IMR-90 (cell line): ENCODE measurements around the gene MIPEP. TPM values are rescaled to one million over a fixed set of nuclear protein-coding genes. Genes with fewer than 3 reads are reported as not detected.

ENCODE experiments used
- ATAC-seq: fragments of 200-7000 bp; cut with Tn5 transposase; 2 replicates; pipeline ENCODE4 v1.9.1; 2020; ENCODE audit warnings: low read depth, mild to moderate bottlenecking, moderate library complexity
- BruUV-seq: library from RNA; stranded (reverse); fragments of 400-500 nt; replicated peaks from 2 replicates; lab custom pipeline; 2021; lab: Mats Ljungman, UMichigan
- CTCF ChIA-PET: fragments of 300-600 bp; formaldehyde crosslinking; extraction: SDS; loops from one replicate; lab custom pipeline; 2021; ENCODE audit warnings: antibody characterized with exemption; lab: Yijun Ruan, JAX
- POLR2A ChIA-PET: fragments of 300-600 bp; sonication (Branson Sonifier 250); formaldehyde crosslinking; loops from one replicate; lab custom pipeline; 2022; ENCODE audit warnings: antibody characterized with exemption; ENCODE audit not compliant: unreplicated experiment; lab: Charles Lee
- DNase-seq: peaks from one replicate; pipeline ENCODE4 v3.0.0; 2013
- H2AFZ ChIP-seq: replicated peaks from 2 replicates; pipeline ENCODE3; 2013; ENCODE audit warnings: low read length, mild to moderate bottlenecking; ENCODE audit not compliant: poor library complexity
- H2AK5ac ChIP-seq: 2 replicates; pipeline ENCODE4 v1.6.1; 2013; ENCODE audit warnings: low read depth, low read length, inconsistent platforms
- H2AK9ac ChIP-seq: replicated peaks from 2 replicates; pipeline ENCODE3; 2013; ENCODE audit warnings: mild to moderate bottlenecking, low read depth, low read length, moderate library complexity; ENCODE audit not compliant: poor library complexity
- H2BK120ac ChIP-seq: 2 replicates; pipeline ENCODE4 v1.6.1; 2013; ENCODE audit warnings: low read depth, low read length, inconsistent platforms
- H2BK15ac ChIP-seq: 3 replicates; pipeline ENCODE4 v1.6.1; 2013; ENCODE audit warnings: low read depth, low read length, inconsistent platforms
- H2BK20ac ChIP-seq: 2 replicates; pipeline ENCODE4 v1.6.1; 2013; ENCODE audit warnings: low read depth, mild to moderate bottlenecking, inconsistent platforms, low read length, moderate library complexity
- H2BK5ac ChIP-seq: 2 replicates; pipeline ENCODE4 v1.6.1; 2013; ENCODE audit warnings: mild to moderate bottlenecking, low read depth, low read length, inconsistent platforms; ENCODE audit not compliant: poor library complexity, severe bottlenecking
- H3K14ac ChIP-seq: replicated peaks from 2 replicates; pipeline ENCODE4 v1.6.1; 2013; ENCODE audit warnings: low read depth, low read length, inconsistent platforms
- H3K18ac ChIP-seq: 2 replicates; pipeline ENCODE4 v1.6.1; 2013; ENCODE audit warnings: low read depth, low read length, control low read depth
- H3K23ac ChIP-seq: 2 replicates; pipeline ENCODE4 v1.6.1; 2013; ENCODE audit warnings: low read depth, low read length, inconsistent platforms
- H3K27ac ChIP-seq: 2 replicates; pipeline ENCODE4 v1.5.1; 2013; ENCODE audit warnings: mild to moderate bottlenecking, control low read depth, low read length; ENCODE audit not compliant: insufficient read depth
- H3K27me3 ChIP-seq: 2 replicates; pipeline ENCODE4 v1.6.1; 2013; ENCODE audit warnings: low read length; ENCODE audit not compliant: control insufficient read depth, insufficient read depth
- H3K36me3 ChIP-seq: 2 replicates; pipeline ENCODE4 v1.6.1; 2013; ENCODE audit warnings: low read length, mixed read lengths; ENCODE audit not compliant: control insufficient read depth, insufficient read depth
- H3K4ac ChIP-seq: 2 replicates; pipeline ENCODE4 v1.6.1; 2013; ENCODE audit warnings: low read depth, low read length, inconsistent platforms
- H3K4me1 ChIP-seq: 2 replicates; pipeline ENCODE4 v1.6.1; 2013; ENCODE audit warnings: low read length, mixed read lengths; ENCODE audit not compliant: control insufficient read depth, insufficient read depth
- H3K4me2 ChIP-seq: 2 replicates; pipeline ENCODE4 v1.6.1; 2013; ENCODE audit warnings: low read depth, mild to moderate bottlenecking, control low read depth, low read length, moderate library complexity
- H3K4me3 ChIP-seq: 2 replicates; pipeline ENCODE4 v1.5.1; 2013; ENCODE audit warnings: low read depth, mild to moderate bottlenecking, control low read depth, low read length, moderate library complexity; ENCODE audit not compliant: insufficient read depth
- H3K56ac ChIP-seq: 2 replicates; pipeline ENCODE4 v1.6.1; 2013; ENCODE audit warnings: low read length, inconsistent platforms; ENCODE audit not compliant: insufficient read depth; ENCODE audit errors: extremely low read depth
- H3K79me1 ChIP-seq, 2 experiments: 2 replicates each; pipeline ENCODE4 v1.6.1; 2013; ENCODE audit warnings: low read length in 2 of 2, inconsistent platforms in 1 of 2, low read depth in 1 of 2
- H3K9ac ChIP-seq: 2 replicates; pipeline ENCODE4 v1.6.1; 2013; ENCODE audit warnings: low read depth, low read length, control low read depth
- H3K9me1 ChIP-seq: 2 replicates; pipeline ENCODE4 v1.6.1; 2013; ENCODE audit warnings: low read length, inconsistent platforms; ENCODE audit not compliant: insufficient read depth
- H3K9me3 ChIP-seq: 2 replicates; pipeline ENCODE4 v1.6.1; 2013; ENCODE audit warnings: low read length; ENCODE audit not compliant: control insufficient read depth, insufficient read depth
- H4K20me1 ChIP-seq: 2 replicates; pipeline ENCODE4 v1.6.1; 2013; ENCODE audit warnings: low read length, inconsistent platforms; ENCODE audit not compliant: insufficient read depth
- H4K5ac ChIP-seq: 2 replicates; pipeline ENCODE4 v1.6.1; 2013; ENCODE audit warnings: mild to moderate bottlenecking, low read depth, low read length, control low read depth
- H4K8ac ChIP-seq, 2 experiments: 2 replicates each; pipeline ENCODE4 v1.6.1; 2013; ENCODE audit warnings: low read depth in 2 of 2, low read length in 2 of 2, control low read depth in 1 of 2, inconsistent platforms in 1 of 2
- H4K91ac ChIP-seq: 2 replicates; pipeline ENCODE4 v1.6.1; 2013; ENCODE audit warnings: low read depth, low read length, inconsistent platforms; ENCODE audit not compliant: insufficient read depth
- BHLHE40 ChIP-seq: fragments of 150-350 bp; IDR thresholded peaks from 2 replicates; pipeline ENCODE4 v1.6.1; 2016; ENCODE audit warnings: mild to moderate bottlenecking, low read depth, low read length
- CEBPB ChIP-seq: IDR thresholded peaks from 2 replicates; pipeline ENCODE4 v1.6.1; 2012; ENCODE audit warnings: low read depth, low read length, improper control_type of control experiment
- CHD1 ChIP-seq: IDR thresholded peaks from 2 replicates; pipeline ENCODE4 v1.6.1; 2012; ENCODE audit warnings: low read depth, low read length, improper control_type of control experiment
- MAFK ChIP-seq: IDR thresholded peaks from 2 replicates; pipeline ENCODE4 v1.6.1; 2012; ENCODE audit warnings: low read depth, low read length, improper control_type of control experiment
- MAZ ChIP-seq: IDR thresholded peaks from 2 replicates; pipeline ENCODE4 v1.6.1; 2012; ENCODE audit warnings: low read depth, mild to moderate bottlenecking, low read length, improper control_type of control experiment, moderate library complexity, borderline replicate concordance
- MXI1 ChIP-seq: IDR thresholded peaks from 2 replicates; pipeline ENCODE4 v1.6.1; 2012; ENCODE audit warnings: low read depth, mild to moderate bottlenecking, low read length, moderate library complexity, borderline replicate concordance
- NFE2L2 ChIP-seq: fragments of 150-350 bp; IDR thresholded peaks from 2 replicates; pipeline ENCODE4 v1.6.1; 2016; ENCODE audit warnings: low read depth, mild to moderate bottlenecking, low read length
- POLR2A ChIP-seq: IDR thresholded peaks from 2 replicates; pipeline ENCODE4 v1.6.1; 2012; ENCODE audit warnings: mild to moderate bottlenecking, low read depth, low read length
- RAD21 ChIP-seq: IDR thresholded peaks from 2 replicates; pipeline ENCODE4 v1.6.1; 2012; ENCODE audit warnings: low read length, improper control_type of control experiment
- RCOR1 ChIP-seq: IDR thresholded peaks from 2 replicates; pipeline ENCODE4 v1.6.1; 2012; ENCODE audit warnings: mild to moderate bottlenecking, low read length, improper control_type of control experiment; ENCODE audit not compliant: insufficient replicate concordance
- RFX5 ChIP-seq: IDR thresholded peaks from 2 replicates; pipeline ENCODE4 v1.8.0; 2012; ENCODE audit warnings: low read depth, mild to moderate bottlenecking, low read length, moderate library complexity
- SMC3 ChIP-seq: fragments of 150-350 bp; IDR thresholded peaks from 2 replicates; pipeline ENCODE4 v1.6.1; 2016; ENCODE audit warnings: low read depth, mild to moderate bottlenecking, antibody characterized with exemption, low read length, moderate library complexity
- WGBS, 2 experiments: methylation state at CpG; one replicate each; pipeline versions ENCODE4 v1.1.5 to v1.1.7; 2013; ENCODE audit warnings: missing lambda C conversion rate in 2 of 2; ENCODE audit not compliant: insufficient read length in 1 of 2; ENCODE audit errors: extremely low coverage in 2 of 2; 5-methylcytosine and 5-hydroxymethylcytosine counted together
- dilution Hi-C: fragments of 300-500 bp; cut with HindIII; formaldehyde crosslinking; loops from one replicate; pipeline ENCODE4 v1.14.3; 2018; ENCODE audit warnings: low sequenced_read_pairs; ENCODE audit not compliant: unreplicated experiment
- in situ Hi-C: fragments of 300-500 bp; cut with MboI; formaldehyde crosslinking; loops from 3 replicates; pipeline ENCODE4 v1.14.3; 2019; ENCODE audit warnings: low sequenced_read_pairs, inconsistent platforms, mixed read lengths
- intact Hi-C: fragments of 100-400 bp; cut with micrococcal nuclease; formaldehyde crosslinking; loops from 2 replicates; pipeline ENCODE4 v1.10.0; 2022
- polyA plus RNA-seq, 3 experiments: library from polyadenylated mRNA; depleted of rRNA; stranded (reverse); fragments of >200 nt; gene quantifications; 2 replicates each; pipeline ENCODE4 v1.2.3, GENCODE V29; 2012; ENCODE audit warnings: low replicate concordance in 1 of 3
- total RNA-seq: library from RNA; depleted of rRNA; stranded (reverse); fragments of >200 nt; gene quantifications from 2 replicates; pipeline ENCODE4 v1.2.3, GENCODE V29; 2012
- TF ChIP-seq, protein P1 (sequence below): fragments of 150-350 bp; IDR thresholded peaks from 2 replicates; pipeline ENCODE4 v1.6.1; 2017; ENCODE audit warnings: mild to moderate bottlenecking, antibody characterized with exemption, low read length, low read depth
- TF ChIP-seq, protein P2 (sequence below): conservative IDR thresholded peaks from 2 replicates; pipeline ENCODE4 v1.5.1; 2012; ENCODE audit warnings: mild to moderate bottlenecking, low read depth, low read length, improper control_type of control experiment

MIPEP gene
- total and polyA plus RNA-seq, 2 of the 4 experiments (the other 2 are of a cell fraction), result 15.0 to 21.5 TPM

DNA sequence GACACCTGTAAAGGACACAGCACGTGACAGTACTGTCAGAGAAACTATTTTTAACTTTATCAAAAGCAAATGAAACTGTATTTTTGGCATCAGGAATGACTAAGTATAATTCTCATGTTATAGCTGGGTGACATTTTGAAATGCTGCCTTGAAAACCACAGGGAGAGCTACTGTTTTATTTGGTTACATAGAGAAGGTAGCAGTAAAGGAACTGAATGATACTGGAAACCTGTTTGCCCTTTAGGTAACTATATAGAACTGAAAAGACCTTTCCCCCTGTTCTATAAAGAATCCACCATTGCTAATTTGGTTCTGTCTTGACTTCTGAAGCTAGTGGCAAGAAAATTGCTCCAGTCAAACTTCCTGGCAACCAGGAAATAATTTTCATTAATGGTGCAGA is 39.1 kb downstream of the MIPEP start:
- Histone ChIP-seq H3K18ac (no peak overlapping the region), H2AK5ac (no peak overlapping the region), H4K8ac (no peak overlapping the region), H3K4me2 (no peak overlapping the region), H3K56ac (no peak overlapping the region), H2BK5ac (no peak overlapping the region), H3K9me1 (peaks cover 3% of the 10 kb centered on the region; the same call in 1 of the 2 replicates), H3K4me3 (no peak overlapping the region), H3K27ac (no peak overlapping the region), H2BK120ac (no peak overlapping the region), H3K36me3 (peaks cover 2% of the 10 kb centered on the region), H3K23ac (no peak overlapping the region), H4K91ac (no peak overlapping the region), H2AK9ac (no peak overlapping the region), H3K9me3 (no peaks in the 10 kb centered on the region), H3K14ac (no peak overlapping the region), H3K27me3 (no peaks in the 10 kb centered on the region), H4K20me1 (no peaks in the 10 kb centered on the region), H4K5ac (no peak overlapping the region), H3K4me1 (no peaks in the 10 kb centered on the region), H2BK15ac (no peak overlapping the region), H3K4ac (no peak overlapping the region), H2BK20ac (no peak overlapping the region), H2AFZ (no peak overlapping the region), H3K79me1 (no peaks in the 10 kb centered on the region), H3K9ac (no peak overlapping the region)
- TF ChIP-seq, protein P1, sequence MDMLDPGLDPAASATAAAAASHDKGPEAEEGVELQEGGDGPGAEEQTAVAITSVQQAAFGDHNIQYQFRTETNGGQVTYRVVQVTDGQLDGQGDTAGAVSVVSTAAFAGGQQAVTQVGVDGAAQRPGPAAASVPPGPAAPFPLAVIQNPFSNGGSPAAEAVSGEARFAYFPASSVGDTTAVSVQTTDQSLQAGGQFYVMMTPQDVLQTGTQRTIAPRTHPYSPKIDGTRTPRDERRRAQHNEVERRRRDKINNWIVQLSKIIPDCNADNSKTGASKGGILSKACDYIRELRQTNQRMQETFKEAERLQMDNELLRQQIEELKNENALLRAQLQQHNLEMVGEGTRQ, result no peak
- TF ChIP-seq RFX5, result no peak
- no peak for TF ChIP-seq POLR2A
- TF ChIP-seq RCOR1, result no peak
- TF ChIP-seq RAD21, result no peak
- TF ChIP-seq BHLHE40, result no peak
- TF ChIP-seq MAZ, result no peak
- TF ChIP-seq, protein P2, sequence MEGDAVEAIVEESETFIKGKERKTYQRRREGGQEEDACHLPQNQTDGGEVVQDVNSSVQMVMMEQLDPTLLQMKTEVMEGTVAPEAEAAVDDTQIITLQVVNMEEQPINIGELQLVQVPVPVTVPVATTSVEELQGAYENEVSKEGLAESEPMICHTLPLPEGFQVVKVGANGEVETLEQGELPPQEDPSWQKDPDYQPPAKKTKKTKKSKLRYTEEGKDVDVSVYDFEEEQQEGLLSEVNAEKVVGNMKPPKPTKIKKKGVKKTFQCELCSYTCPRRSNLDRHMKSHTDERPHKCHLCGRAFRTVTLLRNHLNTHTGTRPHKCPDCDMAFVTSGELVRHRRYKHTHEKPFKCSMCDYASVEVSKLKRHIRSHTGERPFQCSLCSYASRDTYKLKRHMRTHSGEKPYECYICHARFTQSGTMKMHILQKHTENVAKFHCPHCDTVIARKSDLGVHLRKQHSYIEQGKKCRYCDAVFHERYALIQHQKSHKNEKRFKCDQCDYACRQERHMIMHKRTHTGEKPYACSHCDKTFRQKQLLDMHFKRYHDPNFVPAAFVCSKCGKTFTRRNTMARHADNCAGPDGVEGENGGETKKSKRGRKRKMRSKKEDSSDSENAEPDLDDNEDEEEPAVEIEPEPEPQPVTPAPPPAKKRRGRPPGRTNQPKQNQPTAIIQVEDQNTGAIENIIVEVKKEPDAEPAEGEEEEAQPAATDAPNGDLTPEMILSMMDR, result no peak
- no peak for TF ChIP-seq SMC3
- TF ChIP-seq CHD1, result no peak
- no peak for TF ChIP-seq MXI1
- TF ChIP-seq NFE2L2, result no peak
- no peak for TF ChIP-seq MAFK
- TF ChIP-seq CEBPB, result no peak
- no CpG with 5 or more reads among the region's 1 CpG for WGBS, 2 experiments
- ChIA-PET CTCF (no interaction called here), POLR2A (no interaction called here)
- dilution Hi-C loops (no loop called here), intact Hi-C loops (no loop called here), in situ Hi-C loops (no loop called here)
- no peak for DNase-seq
- ATAC-seq, result no peak
- no TSS peak for BruUV-seq
